OCI-LY7 (cell line): ENCODE measurements around the gene AUTS2. TPM values are rescaled to one million over a fixed set of nuclear protein-coding genes. Genes with fewer than 3 reads are reported as not detected.

Experiments
- BruUV-seq: library from RNA; stranded (reverse); fragments of 400-500 nt; replicated peaks from 2 replicates; lab custom pipeline; 2021; lab: Mats Ljungman, UMichigan
- CTCF ChIA-PET: fragments of 300-600 bp; sonication (Branson Sonifier 250); formaldehyde crosslinking; loops from one replicate; lab custom pipeline; 2022; ENCODE audit warnings: antibody characterized with exemption; ENCODE audit not compliant: unreplicated experiment; lab: Charles Lee
- POLR2A ChIA-PET: fragments of 300-600 bp; sonication (Branson Sonifier 250); formaldehyde crosslinking; loops from one replicate; lab custom pipeline; 2022; ENCODE audit warnings: antibody characterized with exemption; lab: Charles Lee
- DNase-seq: peaks from one replicate; pipeline ENCODE4 v3.0.0-alpha.2; 2015; ENCODE audit warnings: low spot score
- H2AFZ ChIP-seq: fragments of 200-600 bp; sonication (generic), shearing (Covaris generic); 2 replicates; pipeline ENCODE4 v1.6.1; 2014; ENCODE audit warnings: mild to moderate bottlenecking, antibody characterized with exemption, low read length, moderate library complexity
- H3K27ac ChIP-seq: fragments of 200-600 bp; sonication (generic); 2 replicates; pipeline ENCODE4 v1.5.1; 2014; ENCODE audit warnings: mixed run types, low read depth, mild to moderate bottlenecking, moderate library complexity, low read length, inconsistent platforms; ENCODE audit not compliant: poor library complexity, severe bottlenecking
- H3K36me3 ChIP-seq: fragments of 200-600 bp; sonication (generic); 2 replicates; pipeline ENCODE4 v1.6.1; 2014; ENCODE audit warnings: mild to moderate bottlenecking, antibody characterized with exemption, low read length, moderate library complexity, mixed read lengths; ENCODE audit not compliant: insufficient read depth
- H3K4me1 ChIP-seq: fragments of 200-600 bp; sonication (generic); 2 replicates; pipeline ENCODE4 v1.5.1; 2014; ENCODE audit warnings: mild to moderate bottlenecking, low read length; ENCODE audit not compliant: insufficient read depth, poor library complexity, severe bottlenecking
- H3K4me2 ChIP-seq: fragments of 200-600 bp; sonication (generic); 2 replicates; pipeline ENCODE4 v1.6.1; 2014; ENCODE audit warnings: mild to moderate bottlenecking, low read length
- H3K4me3 ChIP-seq: fragments of 200-600 bp; sonication (generic); 2 replicates; pipeline ENCODE4 v1.5.1; 2014; ENCODE audit warnings: mild to moderate bottlenecking, low read depth, low read length; ENCODE audit not compliant: poor library complexity, severe bottlenecking
- H3K79me2 ChIP-seq: fragments of 200-600 bp; sonication (generic); 2 replicates; pipeline ENCODE4 v1.6.1; 2016; ENCODE audit warnings: low read depth, mild to moderate bottlenecking, low read length, moderate library complexity, mixed read lengths; ENCODE audit not compliant: insufficient read depth
- H3K9me2 ChIP-seq: fragments of 200-600 bp; sonication (generic); 2 replicates; pipeline ENCODE4 v1.6.1; 2016; ENCODE audit warnings: mild to moderate bottlenecking, low read length, mixed read lengths; ENCODE audit not compliant: insufficient read depth
- H3K9me3 ChIP-seq: fragments of 200-600 bp; sonication (generic); 2 replicates; pipeline ENCODE4 v1.6.1; 2014; ENCODE audit warnings: mild to moderate bottlenecking, mixed run types, low read length, mixed read lengths
- H4K20me1 ChIP-seq: fragments of 200-600 bp; sonication (generic); 2 replicates; pipeline ENCODE4 v1.6.1; 2014; ENCODE audit warnings: mild to moderate bottlenecking, antibody characterized with exemption, low read length, moderate library complexity, mixed read lengths; ENCODE audit not compliant: insufficient read depth
- CTCF ChIP-seq: fragments of 200-600 bp; sonication (generic); conservative IDR thresholded peaks from 2 replicates; pipeline ENCODE4 v1.5.1; 2014; ENCODE audit warnings: mild to moderate bottlenecking, antibody characterized with exemption, low read length, moderate library complexity, mixed read lengths
- EZH2phosphoT487 ChIP-seq: fragments of 200-600 bp; sonication (generic); IDR thresholded peaks from 2 replicates; pipeline ENCODE4 v1.6.1; 2018; ENCODE audit warnings: low read depth, borderline replicate concordance, mild to moderate bottlenecking, mixed run types, antibody characterized with exemption, low read length, moderate library complexity, mixed read lengths
- intact Hi-C: fragments of 100-400 bp; cut with micrococcal nuclease; formaldehyde crosslinking; loops from one replicate; pipeline ENCODE4 v1.10.0; 2022; ENCODE audit not compliant: unreplicated experiment
- total RNA-seq, 2 experiments: library from RNA; depleted of rRNA in 1 of 2; stranded (reverse); fragments of >200 nt in 1 of 2; shearing (Covaris generic) in 1 of 2; gene quantifications; 2 replicates each; pipeline ENCODE4 v1.2.3, GENCODE V29; 2014 to 2022

Gene AUTS2
- total RNA-seq, 2 experiments from 2014 or later, result 37.9 to 78.5 TPM

- DNase-seq, result no peak
- BruUV-seq, result no TSS peak
- CTCF ChIA-PET, result no interaction called here
Measured at GRCh38 chr7:69989551-69989950, 391.3 kb downstream of the AUTS2 start.

GRCh38 chr7:69992938-69993337 is 394.7 kb downstream of the AUTS2 start:
- Histone ChIP-seq H2AFZ (no peak overlapping the region), H4K20me1 (no peaks in the 10 kb centered on the region), H3K9me2 (no peaks in the 10 kb centered on the region), H3K9me3 (no peaks in the 10 kb centered on the region), H3K79me2 (no peaks in the 10 kb centered on the region), H3K4me3 (no peak overlapping the region), H3K4me1 (no peaks in the 10 kb centered on the region), H3K27ac (no peak overlapping the region), H3K36me3 (no peaks in the 10 kb centered on the region), H3K4me2 (no peak overlapping the region)
- DNase-seq, result no peak
- ChIA-PET CTCF (no interaction called here), POLR2A (interaction anchor here (1.2 to 2.1 kb wide), 2 partner anchors 13 to 39 kb away, joined by 3 to 10 read pairs; no protein-coding TSS in a partner anchor)
- no TSS peak for BruUV-seq
- TF ChIP-seq EZH2phosphoT487 (no peak), CTCF (no peak)
- intact Hi-C loops, result no loop called here

More at GRCh38 chr7:69989551-69989950, 391.3 kb downstream of the AUTS2 start:
- Histone ChIP-seq H3K4me2 (no peak overlapping the region), H2AFZ (no peak overlapping the region), H4K20me1 (no peaks in the 10 kb centered on the region), H3K9me2 (no peaks in the 10 kb centered on the region), H3K4me3 (no peak overlapping the region), H3K4me1 (no peaks in the 10 kb centered on the region), H3K27ac (no peak overlapping the region), H3K36me3 (no peaks in the 10 kb centered on the region), H3K9me3 (no peaks in the 10 kb centered on the region), H3K79me2 (no peaks in the 10 kb centered on the region)
- POLR2A ChIA-PET, result no interaction called here
- intact Hi-C loops, result no loop called here
- no peak for TF ChIP-seq EZH2phosphoT487

GRCh38 chr7:69994218-69994617 is 395.9 kb downstream of the AUTS2 start:
- Histone ChIP-seq H3K27ac (no peak overlapping the region), H3K36me3 (no peaks in the 10 kb centered on the region), H3K4me1 (no peaks in the 10 kb centered on the region), H3K4me3 (no peak overlapping the region), H3K4me2 (no peak overlapping the region), H3K79me2 (no peaks in the 10 kb centered on the region), H3K9me3 (no peaks in the 10 kb centered on the region), H3K9me2 (no peaks in the 10 kb centered on the region), H4K20me1 (no peaks in the 10 kb centered on the region), H2AFZ (no peak overlapping the region)
- DNase-seq, result no peak
- TF ChIP-seq CTCF (no peak), EZH2phosphoT487 (no peak)
- BruUV-seq, result no TSS peak
- intact Hi-C loops, result no loop called here
- POLR2A ChIA-PET, result no interaction called here
- CTCF ChIA-PET, result no interaction called here
